H1 (cell line): Measurements from ENCODE around the gene MOCS1. TPM values are rescaled to one million over a fixed set of nuclear protein-coding genes. Genes with fewer than 3 reads are reported as not detected.

ENCODE experiments used
- CTCF ChIA-PET: fragments of 300-600 bp; sonication (Branson Sonifier 250); formaldehyde crosslinking; loops from one replicate; lab custom pipeline; 2021; ENCODE audit not compliant: partially characterized antibody; lab: Charles Lee
- POLR2A ChIA-PET: fragments of 300-600 bp; sonication (Branson Sonifier 250); formaldehyde crosslinking; loops from one replicate; lab custom pipeline; 2021; ENCODE audit warnings: inconsistent platforms; ENCODE audit not compliant: partially characterized antibody; lab: Charles Lee
- DNase-seq, 2 experiments: peaks; one replicate each; pipeline versions ENCODE4 v3.0.0 to v3.0.0-alpha.2; 2010 to 2022; ENCODE audit warnings: low spot score in 2 of 2, low read depth in 1 of 2, mixed read lengths in 1 of 2
- FAIRE-seq: peaks from 2 replicates; lab custom pipeline; 2011; peaks lifted over from hg19 to GRCh38; lab: Jason Lieb, UNC
- H2AFZ ChIP-seq: 2 replicates; pipeline ENCODE4 v1.8.1; 2012; ENCODE audit warnings: low read length, inconsistent platforms
- H2AK5ac ChIP-seq: 2 replicates; pipeline ENCODE4 v1.6.1; 2013; ENCODE audit warnings: low read depth, low read length
- H2BK120ac ChIP-seq: replicated peaks from 2 replicates; pipeline ENCODE3; 2013; ENCODE audit warnings: low read depth, low read length, inconsistent platforms
- H2BK12ac ChIP-seq: 2 replicates; pipeline ENCODE4 v1.6.1; 2013; ENCODE audit warnings: low read depth, low read length
- H2BK15ac ChIP-seq: 2 replicates; pipeline ENCODE4 v1.6.1; 2013; ENCODE audit warnings: low read length
- H2BK20ac ChIP-seq: 2 replicates; pipeline ENCODE4 v1.6.1; 2013; ENCODE audit warnings: low read length
- H2BK5ac ChIP-seq: 2 replicates; pipeline ENCODE4 v1.6.1; 2013; ENCODE audit warnings: low read depth, low read length
- H3K14ac ChIP-seq: 2 replicates; pipeline ENCODE4 v1.6.1; 2013; ENCODE audit warnings: inconsistent platforms; ENCODE audit not compliant: insufficient read length
- H3K18ac ChIP-seq: 2 replicates; pipeline ENCODE4 v1.6.1; 2013; ENCODE audit warnings: low read length; ENCODE audit errors: extremely low read depth
- H3K23ac ChIP-seq: 2 replicates; pipeline ENCODE4 v1.6.1; 2013; ENCODE audit warnings: inconsistent platforms; ENCODE audit not compliant: insufficient read length
- H3K23me2 ChIP-seq: 2 replicates; pipeline ENCODE4 v1.6.1; 2013; ENCODE audit warnings: low read depth, low read length
- H3K27ac ChIP-seq: 2 replicates; pipeline ENCODE4 v1.6.1; 2011; ENCODE audit warnings: low read depth, low read length, inconsistent platforms
- H3K27me3 ChIP-seq, 4 experiments: replicated peaks in 1 of 4; 1 replicate in 1 of 4; 2 replicates in 3 of 4; pipeline versions ENCODE4 v1.6.1 to v1.8.1; 2011 to 2013; ENCODE audit warnings: low read length in 3 of 4, mild to moderate bottlenecking in 3 of 4, inconsistent platforms in 2 of 4, mixed read lengths in 2 of 4, moderate library complexity in 1 of 4; ENCODE audit not compliant: control insufficient read depth in 3 of 4, insufficient read depth in 3 of 4; ENCODE audit errors: extremely low read depth in 1 of 4
- H3K36me3 ChIP-seq, 4 experiments: 2 replicates each; pipeline versions ENCODE4 v1.6.1 to v1.8.1; 2011 to 2013; ENCODE audit warnings: mild to moderate bottlenecking in 4 of 4, low read length in 3 of 4, moderate library complexity in 2 of 4, control low read depth in 1 of 4, inconsistent platforms in 1 of 4; ENCODE audit not compliant: insufficient read depth in 4 of 4, control insufficient read depth in 2 of 4
- H3K4ac ChIP-seq: replicated peaks from 2 replicates; pipeline ENCODE3; 2013; ENCODE audit warnings: low read length, low read depth, mixed read lengths, inconsistent platforms; ENCODE audit not compliant: insufficient read length
- H3K4me1 ChIP-seq, 4 experiments: replicated peaks in 1 of 4; 1 replicate in 1 of 4; 2 replicates in 3 of 4; pipeline versions ENCODE4 v1.6.1 to v1.8.1; 2011 to 2013; ENCODE audit warnings: low read length in 3 of 4, inconsistent platforms in 2 of 4, mixed read lengths in 1 of 4; ENCODE audit not compliant: insufficient read depth in 4 of 4, control insufficient read depth in 3 of 4
- H3K4me2 ChIP-seq, 2 experiments: 2 replicates each; pipeline versions ENCODE4 v1.6.1 to v1.8.1; 2011 to 2013; ENCODE audit warnings: low read depth in 2 of 2, low read length in 2 of 2, control low read depth in 1 of 2, inconsistent platforms in 1 of 2, mild to moderate bottlenecking in 1 of 2; ENCODE audit not compliant: insufficient read depth in 1 of 2
- H3K4me3 ChIP-seq, 4 experiments: fragments of 200-600, 300-600 bp in 1 of 4; sonication (generic), shearing (Covaris generic), sonication (Bioruptor Twin) in 1 of 4; 2 replicates each; pipeline versions ENCODE4 v1.5.1 to v1.8.1; 2011 to 2016; ENCODE audit warnings: low read length in 4 of 4, low read depth in 3 of 4, control low read depth in 2 of 4, inconsistent platforms in 2 of 4, mild to moderate bottlenecking in 2 of 4, mixed read lengths in 1 of 4, moderate library complexity in 1 of 4; ENCODE audit not compliant: insufficient read depth in 2 of 4; ENCODE audit errors: extremely low read depth in 1 of 4
- H3K56ac ChIP-seq: replicated peaks from 2 replicates; pipeline ENCODE3; 2013; ENCODE audit warnings: low read depth, mild to moderate bottlenecking, mixed read lengths, low read length, inconsistent platforms; ENCODE audit not compliant: insufficient read length
- H3K79me1 ChIP-seq: 2 replicates; pipeline ENCODE4 v1.6.1; 2013; ENCODE audit warnings: low read depth, low read length, control low read depth
- H3K79me2 ChIP-seq, 2 experiments: 2 replicates each; pipeline versions ENCODE4 v1.6.1 to v1.8.1; 2012 to 2013; ENCODE audit warnings: low read length in 2 of 2, mild to moderate bottlenecking in 2 of 2, inconsistent platforms in 1 of 2; ENCODE audit not compliant: insufficient read depth in 2 of 2, control insufficient read depth in 1 of 2
- H3K9ac ChIP-seq, 4 experiments: replicated peaks in 1 of 4; 1 replicate in 1 of 4; 2 replicates in 3 of 4; pipeline versions ENCODE4 v1.6.1 to v1.8.1; 2011 to 2013; ENCODE audit warnings: low read depth in 3 of 4, low read length in 3 of 4, control low read depth in 2 of 4, mild to moderate bottlenecking in 2 of 4, moderate library complexity in 2 of 4, inconsistent platforms in 1 of 4; ENCODE audit errors: extremely low read depth in 1 of 4
- H3K9me3 ChIP-seq, 2 experiments: 2 replicates each; pipeline versions ENCODE4 v1.6.1 to v1.8.1; 2012 to 2013; ENCODE audit warnings: mild to moderate bottlenecking in 2 of 2, moderate library complexity in 2 of 2, control low read depth in 1 of 2, inconsistent platforms in 1 of 2, low read depth in 1 of 2, low read length in 1 of 2, mixed read lengths in 1 of 2; ENCODE audit not compliant: insufficient read depth in 2 of 2
- H4K20me1 ChIP-seq, 2 experiments: replicated peaks in 1 of 2; 2 replicates each; pipeline versions ENCODE3 to v1.8.1; 2011 to 2013; ENCODE audit warnings: inconsistent platforms in 2 of 2, low read length in 2 of 2, mild to moderate bottlenecking in 1 of 2; ENCODE audit not compliant: insufficient read depth in 2 of 2, control insufficient read depth in 1 of 2
- H4K5ac ChIP-seq: 2 replicates; pipeline ENCODE4 v1.6.1; 2013; ENCODE audit warnings: low read length, low read depth, mixed read lengths, inconsistent platforms; ENCODE audit not compliant: insufficient read length
- H4K8ac ChIP-seq: 2 replicates; pipeline ENCODE4 v1.8.0; 2013; ENCODE audit warnings: mild to moderate bottlenecking, moderate library complexity, low read length, inconsistent platforms; ENCODE audit not compliant: insufficient read depth; ENCODE audit errors: extremely low read depth
- H4K91ac ChIP-seq: replicated peaks from 2 replicates; pipeline ENCODE3; 2013; ENCODE audit warnings: low read length, mixed read lengths, inconsistent platforms; ENCODE audit not compliant: insufficient read length
- SAP30 ChIP-seq: fragments of 300-600 bp; sonication (generic); IDR thresholded peaks from 2 replicates; pipeline ENCODE4 v1.7.1; 2012; ENCODE audit warnings: low read length, moderate library complexity, mild to moderate bottlenecking, inconsistent platforms; ENCODE audit not compliant: insufficient read depth, insufficient replicate concordance
- WGBS, 2 experiments: shearing (Covaris generic) in 1 of 2; methylation state at CpG; one replicate each; pipeline versions ENCODE4 v1.1.6 to v1.1.7; 2013 to 2015; ENCODE audit warnings: low lambda C conversion rate in 2 of 2, mixed read lengths in 2 of 2, inconsistent platforms in 1 of 2, low coverage in 1 of 2, missing lambda C conversion rate in 1 of 2; ENCODE audit not compliant: insufficient replicate concordance in 2 of 2, insufficient coverage in 1 of 2, insufficient read length in 1 of 2; ENCODE audit errors: extremely low coverage in 1 of 2, missing lambda C conversion rate in 1 of 2; 5-methylcytosine and 5-hydroxymethylcytosine counted together
- polyA plus RNA-seq, 7 experiments: library from polyadenylated mRNA; depleted of rRNA in 3 of 7; stranded (reverse) in 5 of 7; unstranded in 2 of 7; fragments of >200 nt in 5 of 7; fragments of 200-250 nt in 2 of 7; gene quantifications; 1 replicate in 5 of 7; 2 replicates in 1 of 7; 4 replicates in 1 of 7; pipeline versions ENCODE4 v1.2.1 to v1.2.3, GENCODE V29; 2011 to 2013; ENCODE audit warnings: missing spikeins in 2 of 7, mixed read lengths in 2 of 7
- total RNA-seq: library from RNA; stranded (reverse); fragmentation: NEBNext Ultra II Directional; extraction: Animal tissue kit (Norgen Biotek cat#: 25700); gene quantifications from 2 replicates; pipeline ENCODE4 v1.2.1, GENCODE V29; 2021

Gene MOCS1
- total and polyA plus RNA-seq, 2 of the 8 experiments (the other 6 are each of a cell fraction or from before 2014, with no cell fraction given): 13.4 to 19.7 TPM

DNA sequence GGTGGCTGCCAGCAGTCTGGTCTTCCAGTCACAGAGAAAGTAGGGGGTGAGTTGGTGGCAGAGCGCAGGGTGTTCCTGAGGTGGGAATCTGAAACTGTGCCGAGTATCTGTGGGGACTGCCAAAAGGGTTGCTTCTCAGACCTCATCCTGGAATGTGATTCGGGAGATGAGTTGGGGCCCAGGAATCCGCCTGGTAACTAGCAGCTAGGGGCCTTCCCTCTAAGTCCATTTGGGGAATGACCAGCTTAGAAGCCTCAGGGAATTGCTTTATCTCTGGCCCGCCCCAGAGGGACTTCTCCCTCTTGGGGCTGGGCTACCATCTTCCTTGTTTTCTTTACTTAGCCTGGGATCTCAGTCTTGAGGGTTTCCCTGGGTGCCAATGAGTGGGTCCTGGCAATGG, 49.6 kb downstream of the MOCS1 start:
- Histone ChIP-seq H3K36me3 (no peaks in the 10 kb centered on the region), H2BK120ac (no peak overlapping the region), H2AFZ (no peak overlapping the region), H3K56ac (no peak overlapping the region), H3K23me2 (0 out of 2 replicates have a peak, but pooled peaks cover 2% of the 10 kb centered on the region), H3K9me3 (no peaks in the 10 kb centered on the region), H3K9ac (no peak overlapping the region), H3K4me2 (no peak overlapping the region), H3K27ac (no peak overlapping the region), H2BK12ac (no peak overlapping the region), H4K20me1 (no peaks in the 10 kb centered on the region), H3K14ac (no peak overlapping the region), H3K79me2 (no peaks in the 10 kb centered on the region), H3K4me1 (no peaks in the 10 kb centered on the region), H4K8ac (no peak overlapping the region), H3K23ac (no peak overlapping the region), H3K27me3 (no peaks in the 10 kb centered on the region), H2BK15ac (no peak overlapping the region), H3K18ac (no peak overlapping the region), H3K4ac (no peak overlapping the region), H3K79me1 (no peaks in the 10 kb centered on the region), H3K4me3 (no peak overlapping the region), H2BK20ac (no peak overlapping the region), H4K5ac (no peak overlapping the region), H2AK5ac (no peak overlapping the region), H4K91ac (no peak overlapping the region), H2BK5ac (no peak overlapping the region)
- no peak for FAIRE-seq
- ChIA-PET CTCF (interaction anchor here (0.6 to 15.7 kb wide), 5 partner anchors 8 to 1152 kb away, joined by 3 to 135 read pairs (median 4); no protein-coding TSS in a partner anchor), POLR2A (no interaction called here)
- WGBS, 2 experiments: 78% methylated on average over 5 of the region's 5 CpGs; no CpG with 5 or more reads in 1 of the 2 experiments
- no peak for DNase-seq
- no peak for TF ChIP-seq SAP30
